Posterior vena cava (tissue), 2 donors: Measurements from ENCODE around the gene C1orf87. TPM values are rescaled to one million over a fixed set of nuclear protein-coding genes. Genes with fewer than 3 reads are reported as not detected.
"Not testable (repeated sequence)": the region's sequence is repeated elsewhere in the genome, so short reads cannot be mapped to it uniquely, and the experiment has no call there.

Experiments
- DNase-seq: peaks from one replicate; pipeline ENCODE4 v3.0.0-alpha.2; 2020; ENCODE audit warnings: low spot score
- intact Hi-C, 2 donors: fragments of 100-400 bp; cut with DNase I; formaldehyde crosslinking; loops; one replicate each; pipeline versions ENCODE4 v1.14.1 to v1.14.2; 2022 to 2023
- total RNA-seq, 2 donors: library from RNA; stranded (reverse); fragmentation: NEBNext Ultra II Directional; extraction: Animal tissue kit (Norgen Biotek cat#: 25700); gene quantifications; one replicate each; pipeline ENCODE4 v1.2.1, GENCODE V29; 2021
- donor health status: DM: yes; HTN: yes; CAD: no.
- donor health status: DM: yes; HTN: yes; CAD: no.

Gene C1orf87
- total RNA-seq, 2 donors from 2014 or later: not detected

DNA sequence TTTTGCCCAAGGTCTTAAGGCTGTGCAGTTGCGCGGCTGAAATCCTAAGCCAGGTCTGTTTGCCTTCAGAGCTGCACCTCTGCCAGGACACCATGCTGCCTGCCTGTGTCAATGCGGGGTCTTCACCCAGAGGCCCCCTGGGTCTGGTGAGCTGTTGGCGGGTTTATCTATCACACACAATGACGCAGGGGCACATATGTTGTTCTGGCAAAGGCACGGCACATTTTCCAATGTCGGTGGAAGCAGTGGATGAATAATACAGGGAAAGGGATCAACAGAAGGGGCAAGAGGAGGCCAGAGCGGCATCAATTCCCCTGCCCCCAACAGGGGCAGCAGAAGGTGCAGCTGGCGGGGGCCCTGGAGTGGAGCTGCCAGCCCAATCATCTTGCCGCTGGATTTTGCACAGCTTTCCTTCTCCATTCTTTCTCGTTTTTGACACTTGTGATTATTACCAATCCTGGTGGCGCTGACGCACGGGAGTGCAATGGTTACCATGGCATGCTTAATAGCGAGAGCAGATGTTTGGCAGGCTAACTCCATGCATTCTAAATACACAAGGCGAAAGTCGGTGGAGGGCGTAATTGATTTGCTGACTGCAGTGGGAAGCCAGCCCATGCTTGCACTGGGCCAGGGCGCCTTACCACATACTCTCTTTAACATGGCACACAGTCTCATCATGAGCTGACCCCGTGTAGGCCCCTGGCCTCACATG, 101.2 kb downstream of the C1orf87 start:
- intact Hi-C loops: loop anchor here in 1 of 2 donors (10.0 kb wide), 2 partner anchors 162 to 1482 kb away; no protein-coding TSS in a partner anchor
- DNase-seq: no peak

DNA sequence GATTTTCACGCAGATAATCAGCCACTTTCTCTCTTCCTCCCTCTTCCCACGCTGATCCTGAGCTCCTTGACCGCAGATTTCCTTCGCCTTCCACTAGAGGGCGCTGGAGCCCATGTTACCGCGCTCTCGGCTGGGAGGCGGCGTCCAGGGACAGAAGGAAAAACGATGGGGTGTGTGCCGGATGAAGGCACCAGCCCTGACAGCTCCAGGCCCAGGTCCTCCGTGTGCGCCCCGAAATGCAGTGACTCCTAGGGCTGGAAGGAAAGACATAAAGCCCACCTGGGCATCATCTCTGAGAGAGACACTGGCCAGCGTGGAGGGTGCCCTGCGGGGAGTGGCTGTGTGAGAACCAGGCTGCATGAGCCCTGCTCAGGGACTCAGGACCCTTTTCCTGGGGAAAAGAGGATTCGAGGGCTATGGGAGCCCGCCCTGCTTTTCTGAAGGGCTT, 102.1 kb downstream of the C1orf87 start:
- intact Hi-C loops: loop anchor here in 1 of 2 donors (10.0 kb wide), 2 partner anchors 163 to 1483 kb away; no protein-coding TSS in a partner anchor
- peak; percentile 90 for DNase-seq

GRCh38 chr1:59969542-59970175, 103.9 kb downstream of the C1orf87 start:
- intact Hi-C loops: loop anchor here in 1 of 2 donors (10.0 kb wide), 2 partner anchors 165 to 1485 kb away; no protein-coding TSS in a partner anchor
- not testable (repeated sequence) for DNase-seq

- DNase-seq, intact Hi-C loops: not testable (repeated sequence)
These were observed 104.8 kb downstream of the C1orf87 start for GRCh38 chr1:59968746-59969145.

DNA sequence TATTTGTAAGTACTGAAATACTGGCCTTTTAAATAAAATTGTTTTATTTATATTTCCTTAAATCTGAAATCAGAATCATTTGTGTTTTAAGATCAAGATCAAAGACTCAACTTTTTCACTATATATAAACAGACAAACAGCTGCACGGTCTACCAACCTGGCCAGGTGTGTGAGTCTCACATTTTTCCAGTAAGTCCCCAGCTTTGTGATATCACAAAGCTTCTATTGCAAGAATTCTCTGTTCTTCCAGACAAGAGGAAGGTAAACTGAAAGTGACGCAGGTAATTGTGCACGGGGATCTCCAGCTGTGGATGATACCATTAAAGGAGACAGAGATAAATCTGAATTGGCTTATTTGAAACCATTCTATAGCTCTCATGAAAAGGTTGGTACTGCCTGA, 105.8 kb downstream of the C1orf87 start:
- intact Hi-C loops: no loop called here
- no peak for DNase-seq

DNA sequence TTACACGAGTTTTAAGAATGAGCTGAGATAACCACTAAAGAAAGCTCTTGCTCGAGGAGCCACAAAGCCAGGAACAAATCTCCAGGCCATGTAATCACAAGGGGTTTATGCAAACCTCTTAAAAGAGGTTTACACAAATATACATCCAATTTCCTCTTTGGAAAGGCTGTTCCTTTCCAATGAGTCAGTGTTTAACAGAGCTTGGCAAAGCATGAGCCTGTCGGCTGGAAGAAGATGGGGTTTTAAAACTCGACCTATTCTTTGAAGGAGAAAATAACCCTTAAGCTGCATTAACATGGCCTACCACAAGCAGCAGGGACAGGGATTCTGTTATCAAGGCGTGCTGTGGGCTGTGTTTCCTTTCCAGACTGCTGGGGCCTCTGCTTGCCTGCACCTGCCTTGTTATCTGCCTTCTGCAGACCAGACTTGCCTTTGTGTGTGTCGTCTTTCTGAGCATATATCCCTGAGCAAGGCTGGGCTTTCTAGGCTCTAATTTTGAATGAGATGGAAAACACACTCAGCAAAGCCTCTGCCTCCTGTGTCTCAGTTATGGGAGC, 106.4 kb downstream of the C1orf87 start:
- intact Hi-C loops: no loop called here
- DNase-seq: no peak

GRCh38 chr1:59952065-59952464, 121.5 kb downstream of the C1orf87 start:
- no peak for DNase-seq
- intact Hi-C loops: no loop called here

- DNase-seq: no peak
- intact Hi-C loops: no loop called here
These were observed 123.9 kb downstream of the C1orf87 start for GRCh38 chr1:59949648-59950047.

- no peak for DNase-seq
- intact Hi-C loops: no loop called here
These were observed 124.6 kb downstream of the C1orf87 start for GRCh38 chr1:59948990-59949389.

- intact Hi-C loops: no loop called here
- DNase-seq: no peak
These were observed 126.3 kb downstream of the C1orf87 start for GRCh38 chr1:59947047-59947938.

DNA sequence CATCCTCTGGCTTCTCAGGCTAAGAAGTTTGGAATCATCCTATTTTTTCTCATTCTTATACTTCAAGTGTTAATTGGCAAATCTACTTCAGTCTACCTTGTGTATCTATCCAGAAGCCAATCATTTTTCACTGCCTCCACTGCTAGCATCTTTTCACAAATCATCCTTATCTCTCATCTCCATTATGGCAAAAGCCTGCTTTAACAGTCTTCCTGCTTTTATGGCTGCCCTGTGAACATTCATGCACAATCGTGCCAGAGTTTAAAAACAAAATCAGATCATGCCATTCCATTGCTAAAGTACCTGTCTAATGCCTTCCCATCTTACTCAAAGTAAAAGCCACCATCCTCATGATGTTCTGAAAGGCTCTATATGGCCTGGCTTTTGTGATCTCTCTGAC, 127.8 kb downstream of the C1orf87 start:
- intact Hi-C loops: no loop called here
- DNase-seq: no peak

Other genes with a start within 250 kb of the C1orf87 start
- not detected for gene CYP2J2, start 147.0 kb downstream of the C1orf87 start, total RNA-seq